GM19193 (cell line): ENCODE measurements around the gene SEMA4F.

Experiments used
- POLR2A ChIP-seq: IDR thresholded peaks from 4 replicates; pipeline ENCODE4 v1.6.1; 2011; ENCODE audit not compliant: insufficient read depth, insufficient read length; ENCODE audit errors: extremely low read depth

The SEMA4F gene

GRCh38 chr2:74715880-74716279 lies 61.8 kb downstream of the SEMA4F start:
- TF ChIP-seq POLR2A, result no peak

- no peak for TF ChIP-seq POLR2A
Observed at GRCh38 chr2:74719066-74719465, 65.0 kb downstream of the SEMA4F start.

DNA sequence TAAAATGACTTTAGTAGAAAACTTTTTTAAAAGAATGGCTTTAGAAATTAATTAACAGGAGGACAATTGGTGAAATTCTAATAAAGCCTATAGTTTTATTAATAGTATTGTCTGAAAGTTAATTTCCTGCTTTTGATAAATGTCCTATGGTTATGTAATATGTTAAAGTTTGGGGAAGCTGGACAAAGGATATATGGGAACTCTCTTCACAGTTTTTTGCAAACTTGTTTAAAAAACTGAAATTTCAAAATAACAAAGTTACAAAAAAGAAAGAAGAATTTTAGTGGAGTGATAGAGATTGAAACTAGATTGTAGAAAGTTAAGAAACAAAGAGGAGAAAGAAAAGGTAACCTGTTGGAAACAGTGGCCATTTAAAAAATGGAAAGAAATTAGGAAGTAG lies 67.3 kb downstream of the SEMA4F start:
- no peak for TF ChIP-seq POLR2A

DNA sequence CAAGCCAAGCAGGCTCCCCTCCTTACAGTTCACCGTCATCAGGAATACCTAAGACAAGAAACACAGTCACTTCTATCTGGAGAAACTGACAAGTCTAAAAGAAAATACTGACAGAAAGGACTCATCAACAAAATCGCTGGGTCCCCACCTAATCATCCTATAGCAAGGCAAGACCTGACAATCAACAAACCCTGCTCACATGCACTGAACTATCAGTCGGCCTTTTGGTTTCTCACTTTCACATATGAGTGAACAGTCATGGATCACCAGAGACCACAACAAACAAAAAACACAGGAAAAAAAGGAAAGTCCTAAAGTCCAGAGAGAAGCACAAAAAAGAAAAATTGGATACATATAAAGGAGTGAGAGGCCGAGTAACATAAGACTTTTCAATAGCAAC lies 70.4 kb downstream of the SEMA4F start:
- TF ChIP-seq POLR2A, result no peak

DNA sequence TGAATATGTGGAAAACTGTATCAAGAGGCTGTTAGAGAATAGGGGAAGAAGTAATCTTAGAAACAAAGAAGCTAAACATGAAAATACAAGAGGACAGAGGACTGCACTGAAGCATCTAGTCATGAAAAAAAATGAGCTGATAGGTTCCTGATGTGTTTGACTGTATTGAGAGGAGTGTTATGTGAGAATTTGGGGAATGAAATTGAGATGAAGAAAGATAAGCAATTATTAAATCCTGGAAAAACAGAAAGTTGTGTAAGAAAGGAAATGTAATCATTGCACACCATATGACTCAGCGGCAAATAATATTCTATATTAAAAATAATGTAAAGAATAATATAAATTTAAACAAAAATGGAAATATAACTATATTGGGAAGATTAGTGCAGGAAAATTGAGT lies 71.2 kb downstream of the SEMA4F start:
- TF ChIP-seq POLR2A, result no peak

- TF ChIP-seq POLR2A, result no peak
Observed at GRCh38 chr2:74728842-74729241, 74.8 kb downstream of the SEMA4F start.

DNA sequence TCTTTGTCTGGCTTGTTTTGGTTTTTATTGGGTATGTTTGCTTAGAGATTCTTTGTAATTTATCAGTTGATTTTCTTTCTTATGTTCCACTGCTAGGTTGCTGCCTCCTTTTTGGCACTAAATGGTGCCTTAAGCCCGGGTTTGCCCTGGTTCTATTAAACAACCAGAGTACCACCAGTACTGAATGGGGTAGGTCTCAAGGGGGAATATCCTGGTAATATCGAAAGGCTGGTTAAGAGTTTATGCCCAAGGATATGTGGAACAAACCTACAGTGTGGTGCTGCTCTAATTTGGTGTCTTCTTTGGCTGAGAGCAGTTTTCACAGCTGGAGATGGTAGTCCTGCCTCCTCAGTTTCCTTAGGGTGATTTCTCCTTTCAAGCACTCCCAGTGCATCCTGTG lies 76.5 kb downstream of the SEMA4F start:
- TF ChIP-seq POLR2A, result no peak
